Uterus (tissue), 4 donors: Measurements from ENCODE around the gene ME3. TPM values are rescaled to one million over a fixed set of nuclear protein-coding genes. Genes with fewer than 3 reads are reported as not detected.
A peak's percentile ranks its signal among the peaks of the same experiment; 100 is the strongest.

ENCODE experiments used
- DNase-seq, 2 donors: peaks; one replicate each; pipeline ENCODE4 v3.0.0-alpha.2; 2019 to 2020
- H3K27ac ChIP-seq, 2 donors: fragments of 200-600 bp; sonication (generic); 1 replicate in 1 of 2; 2 replicates in 1 of 2; pipeline ENCODE4 v1.5.1; 2016 to 2018
- H3K27me3 ChIP-seq, 2 donors: fragments of 200-600 bp; sonication (generic); one replicate each; pipeline ENCODE4 v1.5.1; 2018 to 2019; ENCODE audit warnings: control low read depth in 1 of 2
- H3K36me3 ChIP-seq, 2 donors: fragments of 200-600 bp; sonication (generic); one replicate each; pipeline ENCODE4 v1.5.1; 2019; ENCODE audit warnings: control low read depth in 1 of 2
- H3K4me1 ChIP-seq, 2 donors: fragments of 200-600 bp; sonication (generic); one replicate each; pipeline ENCODE4 v1.5.1; 2018 to 2019; ENCODE audit warnings: control low read depth in 1 of 2
- H3K4me3 ChIP-seq, 2 donors: fragments of 200-600 bp; sonication (generic); 1 replicate in 1 of 2; 2 replicates in 1 of 2; pipeline ENCODE4 v1.5.1; 2018 to 2019; ENCODE audit warnings: mild to moderate bottlenecking in 1 of 2
- H3K9me3 ChIP-seq, 2 donors: fragments of 200-600 bp; sonication (generic); one replicate each; pipeline ENCODE4 v1.5.1; 2019; ENCODE audit warnings: control low read depth in 1 of 2
- POLR2A ChIP-seq, 2 donors: fragments of 450-650 bp; IDR thresholded peaks; one replicate each; pipeline ENCODE4 v1.6.1; 2016; ENCODE audit warnings: antibody characterized with exemption in 2 of 2, mild to moderate bottlenecking in 1 of 2, moderate library complexity in 1 of 2
- intact Hi-C: fragments of 100-400 bp; cut with DNase I; formaldehyde crosslinking; loops from one replicate; pipeline ENCODE4 v1.15.1; 2023; ENCODE audit warnings: low total_unique reads
- total RNA-seq, 4 donors: library from RNA; depleted of rRNA in 3 of 4; stranded (reverse); fragments of >200 nt in 3 of 4; gene quantifications; one replicate each; pipeline versions ENCODE4 v1.1.0 to v1.2.4, GENCODE V29; 2014 to 2023
- TF ChIP-seq, protein P1 (sequence below), 4 experiments: fragments of 200-600 bp in 2 of 4; fragments of 450-650 bp in 2 of 4; sonication (generic) in 2 of 4; IDR thresholded peaks; one replicate each; pipeline ENCODE4 v1.5.1; 2016 to 2019; ENCODE audit warnings: antibody characterized with exemption in 4 of 4, mild to moderate bottlenecking in 2 of 4, moderate library complexity in 1 of 4
- donor health status: DM: yes; HTN: yes; CAD: no.

Gene ME3
- total RNA-seq, 4 donors from 2014 or later = 44.3 to 169 (median 54.2) TPM

DNA sequence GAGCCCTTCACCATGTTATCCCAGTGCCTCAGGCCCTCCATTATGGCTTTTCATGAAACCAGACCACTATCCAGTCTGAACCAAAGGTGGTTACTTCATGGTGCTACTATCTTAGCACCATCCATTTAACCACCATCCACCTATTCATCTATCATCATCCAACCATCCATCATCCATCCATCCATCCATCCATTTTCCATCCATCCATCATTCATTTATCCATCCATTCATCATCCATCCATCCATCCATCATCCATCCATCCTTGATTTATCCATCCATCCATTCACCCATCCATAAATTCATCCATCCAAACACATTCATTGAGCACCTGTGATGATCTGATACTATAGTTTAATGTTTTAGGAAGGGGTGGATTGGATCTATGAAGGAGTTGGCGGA is 204.2 kb downstream of the ME3 start:
- no peak overlapping the region for H3K4me3 ChIP-seq
- H3K27ac ChIP-seq = no peak overlapping the region
- no peaks in the 10 kb centered on the region for H3K9me3 ChIP-seq
- no peaks in the 10 kb centered on the region for H3K4me1 ChIP-seq
- DNase-seq = no peak
- intact Hi-C loops = no loop called here
- no peaks in the 10 kb centered on the region for H3K36me3 ChIP-seq
- TF ChIP-seq POLR2A (IDR thresholded peaks at IDR 0.05) = no peak
- TF ChIP-seq, protein P1, sequence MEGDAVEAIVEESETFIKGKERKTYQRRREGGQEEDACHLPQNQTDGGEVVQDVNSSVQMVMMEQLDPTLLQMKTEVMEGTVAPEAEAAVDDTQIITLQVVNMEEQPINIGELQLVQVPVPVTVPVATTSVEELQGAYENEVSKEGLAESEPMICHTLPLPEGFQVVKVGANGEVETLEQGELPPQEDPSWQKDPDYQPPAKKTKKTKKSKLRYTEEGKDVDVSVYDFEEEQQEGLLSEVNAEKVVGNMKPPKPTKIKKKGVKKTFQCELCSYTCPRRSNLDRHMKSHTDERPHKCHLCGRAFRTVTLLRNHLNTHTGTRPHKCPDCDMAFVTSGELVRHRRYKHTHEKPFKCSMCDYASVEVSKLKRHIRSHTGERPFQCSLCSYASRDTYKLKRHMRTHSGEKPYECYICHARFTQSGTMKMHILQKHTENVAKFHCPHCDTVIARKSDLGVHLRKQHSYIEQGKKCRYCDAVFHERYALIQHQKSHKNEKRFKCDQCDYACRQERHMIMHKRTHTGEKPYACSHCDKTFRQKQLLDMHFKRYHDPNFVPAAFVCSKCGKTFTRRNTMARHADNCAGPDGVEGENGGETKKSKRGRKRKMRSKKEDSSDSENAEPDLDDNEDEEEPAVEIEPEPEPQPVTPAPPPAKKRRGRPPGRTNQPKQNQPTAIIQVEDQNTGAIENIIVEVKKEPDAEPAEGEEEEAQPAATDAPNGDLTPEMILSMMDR (IDR thresholded peaks at IDR 0.05) = no peak
- no peaks in the 10 kb centered on the region for H3K27me3 ChIP-seq

DNA sequence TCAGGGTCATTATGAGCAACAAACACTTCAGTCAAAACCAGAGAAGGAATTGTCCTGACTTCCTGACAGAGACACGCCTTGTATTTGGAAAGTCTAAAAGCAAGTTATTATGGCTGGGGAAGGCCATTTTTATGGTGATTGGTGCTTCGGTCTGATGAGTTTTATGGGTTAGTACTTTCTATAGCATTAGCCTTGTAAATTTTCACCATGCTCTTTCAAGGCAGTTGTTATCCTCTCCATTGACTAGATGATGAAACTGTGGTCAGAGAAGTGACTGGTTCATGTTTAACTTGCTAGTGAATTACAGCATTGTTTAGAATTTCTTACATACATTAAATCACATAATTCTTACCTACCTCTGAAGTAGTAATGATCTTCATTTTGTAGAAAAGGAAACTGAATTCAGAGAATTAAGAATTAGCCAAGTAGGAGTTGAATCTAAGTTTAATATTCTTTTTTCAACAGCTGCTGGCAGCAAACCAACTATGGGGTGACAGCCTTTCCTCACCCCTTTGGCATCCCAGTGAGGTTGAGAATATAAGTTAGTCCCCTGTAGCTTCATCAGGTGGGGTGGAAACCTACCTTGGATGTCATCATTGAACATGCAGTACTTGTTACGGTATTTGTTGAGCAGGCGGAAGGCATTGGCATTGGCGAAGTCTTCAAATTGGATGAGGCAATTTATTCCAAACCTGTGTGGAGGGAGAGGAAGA is 207.8 kb downstream of the ME3 start:
- intact Hi-C loops = no loop called here
- Histone ChIP-seq H3K27me3 (no peaks in the 10 kb centered on the region), H3K36me3 (no peaks in the 10 kb centered on the region), H3K4me3 (no peak overlapping the region), H3K4me1 (peaks cover 8 to 9% of the 10 kb centered on the region in 2 donors), H3K27ac (no peak overlapping the region), H3K9me3 (no peaks in the 10 kb centered on the region)
- TF ChIP-seq, protein P1 (IDR thresholded peaks at IDR 0.05) = no peak
- TF ChIP-seq POLR2A (IDR thresholded peaks at IDR 0.05) = no peak
- no peak for DNase-seq

DNA sequence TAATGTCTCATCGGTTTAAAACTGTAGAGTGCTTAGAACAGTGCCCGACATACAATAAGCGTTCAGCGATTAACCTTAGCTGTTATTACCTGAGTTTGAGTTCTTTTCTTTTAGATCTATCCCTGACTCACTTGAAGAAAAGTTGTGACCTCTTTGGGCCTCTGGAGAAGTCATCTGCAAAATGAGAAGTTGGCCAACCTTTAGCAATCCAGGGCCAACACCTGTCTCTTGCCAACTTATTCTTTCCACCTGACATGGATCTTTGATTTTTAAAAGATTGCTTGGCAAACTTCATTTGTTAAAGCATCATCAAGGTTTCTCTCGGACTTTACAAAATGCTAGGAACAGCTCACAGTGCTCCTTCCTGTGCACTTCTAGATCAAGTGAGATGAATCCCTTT is 208.5 kb downstream of the ME3 start:
- H3K27me3 ChIP-seq = no peaks in the 10 kb centered on the region
- no peak for TF ChIP-seq POLR2A (IDR thresholded peaks at IDR 0.05)
- TF ChIP-seq, protein P1 (IDR thresholded peaks at IDR 0.05) = no peak
- intact Hi-C loops = no loop called here
- no peak overlapping the region for H3K4me3 ChIP-seq
- H3K9me3 ChIP-seq = no peaks in the 10 kb centered on the region
- H3K4me1 ChIP-seq = peaks cover 10% of the 10 kb centered on the region in 2 donors
- H3K27ac ChIP-seq = no peak overlapping the region
- no peaks in the 10 kb centered on the region for H3K36me3 ChIP-seq
- DNase-seq = no peak

DNA sequence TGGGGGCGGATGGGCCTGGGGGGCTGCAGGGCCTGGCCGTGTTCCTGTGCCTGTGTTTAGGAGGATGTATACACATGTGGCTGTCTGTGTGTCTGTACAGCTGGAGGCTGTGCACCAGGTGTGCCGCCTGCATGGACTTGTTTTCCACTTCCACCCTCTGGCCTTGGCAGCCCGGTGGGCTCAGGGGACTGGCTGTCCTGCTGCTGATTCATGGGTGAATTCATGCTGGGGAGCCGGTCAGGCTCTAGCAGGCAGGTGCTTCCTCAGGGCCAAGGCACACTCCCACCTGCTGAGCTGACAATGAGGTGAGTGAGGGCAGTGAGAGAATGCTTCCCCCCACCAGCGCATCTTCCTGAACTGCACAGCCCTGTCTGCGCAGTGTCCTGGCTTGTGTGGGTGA is 209.3 kb downstream of the ME3 start:
- no peak for DNase-seq
- no peak for TF ChIP-seq POLR2A (IDR thresholded peaks at IDR 0.05)
- TF ChIP-seq, protein P1 (IDR thresholded peaks at IDR 0.05) = no peak
- H3K9me3 ChIP-seq = no peaks in the 10 kb centered on the region
- H3K27ac ChIP-seq = peak overlapping the region in 1 of 2 donors; percentile 4
- intact Hi-C loops = no loop called here
- no peaks in the 10 kb centered on the region for H3K27me3 ChIP-seq
- H3K4me1 ChIP-seq = peaks cover 10% of the 10 kb centered on the region in 2 donors
- H3K36me3 ChIP-seq = no peaks in the 10 kb centered on the region
- no peak overlapping the region for H3K4me3 ChIP-seq

DNA sequence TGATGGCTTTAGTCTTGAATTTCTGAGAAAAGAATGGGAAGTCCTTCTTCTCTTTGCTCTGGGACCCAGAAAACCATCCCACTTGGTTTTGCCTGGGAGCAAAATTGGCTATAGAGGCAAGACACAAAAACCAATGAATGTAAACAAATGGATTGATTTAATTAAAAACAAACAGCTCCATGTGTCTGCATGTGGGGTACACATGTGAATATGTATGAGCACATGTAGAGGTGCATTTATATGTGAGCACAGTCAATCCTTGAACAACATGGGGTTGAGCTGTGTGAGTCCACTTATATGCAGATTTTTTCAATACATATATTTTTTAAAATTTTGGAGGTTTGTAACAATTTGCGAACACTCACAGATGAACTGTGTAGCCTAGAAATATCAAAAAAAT is 210.5 kb downstream of the ME3 start:
- intact Hi-C loops = no loop called here
- no peak overlapping the region for H3K4me3 ChIP-seq
- no peaks in the 10 kb centered on the region for H3K27me3 ChIP-seq
- H3K4me1 ChIP-seq = peaks cover 10% of the 10 kb centered on the region in 2 donors
- peak overlapping the region in 1 of 2 donors; percentile 73 for H3K27ac ChIP-seq
- H3K9me3 ChIP-seq = no peaks in the 10 kb centered on the region
- TF ChIP-seq POLR2A (IDR thresholded peaks at IDR 0.05) = no peak
- TF ChIP-seq, protein P1 (IDR thresholded peaks at IDR 0.05) = no peak
- no peak for DNase-seq
- H3K36me3 ChIP-seq = no peaks in the 10 kb centered on the region
